Sciatic nerve (tissue), 2 donors: ENCODE results near the gene PPP1R9A. TPM values are rescaled to one million over a fixed set of nuclear protein-coding genes. Genes with fewer than 3 reads are reported as not detected.

Source experiments
- ATAC-seq: fragments of 200-7000 bp; cut with Tn5 transposase; one replicate; pipeline ENCODE4 v1.9.1; 2020; ENCODE audit warnings: mild to moderate bottlenecking, moderate library complexity
- DNase-seq: peaks from one replicate; pipeline ENCODE4 v3.0.0-alpha.2; 2020; ENCODE audit warnings: low spot score
- intact Hi-C: fragments of 100-400 bp; cut with DNase I; formaldehyde crosslinking; loops from one replicate; pipeline ENCODE4 v1.14.2; 2022
- total RNA-seq: library from RNA; stranded (reverse); fragmentation: NEBNext Ultra II Directional; extraction: Animal tissue kit (Norgen Biotek cat#: 25700); gene quantifications from one replicate; pipeline ENCODE4 v1.2.1, GENCODE V29; 2021
- donor health status: DM: no; HTN: no; CAD: no.
- donor health status: DM: no; HTN: no; CAD: no.

PPP1R9A gene
- total RNA-seq, 1 donor from 2014 or later, result 47.9 TPM

- DNase-seq (no peak), ATAC-seq (no peak)
- intact Hi-C loops, result no loop called here
Measured at GRCh38 chr7:95219721-95220120, 312.3 kb downstream of the PPP1R9A start.

GRCh38 chr7:95220328-95220727 lies 312.9 kb downstream of the PPP1R9A start:
- no peak for DNase-seq
- no peak for ATAC-seq
- intact Hi-C loops, result no loop called here

- intact Hi-C loops, result no loop called here
- no peak for ATAC-seq
Measured at GRCh38 chr7:95225301-95225700, 317.9 kb downstream of the PPP1R9A start.

GRCh38 chr7:95229301-95229700 lies 321.9 kb downstream of the PPP1R9A start:
- intact Hi-C loops, result no loop called here

More at GRCh38 chr7:95225301-95225700, 317.9 kb downstream of the PPP1R9A start:
- no peak for DNase-seq

GRCh38 chr7:95238252-95238943 lies 331.0 kb downstream of the PPP1R9A start:
- ATAC-seq (no peak), DNase-seq (no peak)
- intact Hi-C loops, result no loop called here

More at GRCh38 chr7:95229301-95229700, 321.9 kb downstream of the PPP1R9A start:
- ATAC-seq (no peak), DNase-seq (no peak)

- ATAC-seq (no peak), DNase-seq (no peak)
- intact Hi-C loops, result no loop called here
Measured at GRCh38 chr7:95240921-95241320, 333.5 kb downstream of the PPP1R9A start.

GRCh38 chr7:95242266-95242665 lies 334.9 kb downstream of the PPP1R9A start:
- ATAC-seq (no peak), DNase-seq (no peak)
- intact Hi-C loops, result no loop called here

- intact Hi-C loops, result no loop called here
- DNase-seq (no peak), ATAC-seq (no peak)
Measured at GRCh38 chr7:95244616-95245015, 337.2 kb downstream of the PPP1R9A start.

- intact Hi-C loops, result no loop called here
- ATAC-seq, result peak; percentile 24
- DNase-seq, result no peak
Measured at GRCh38 chr7:95245828-95246500, 338.6 kb downstream of the PPP1R9A start.

- peak; percentile 90 for ATAC-seq
- DNase-seq, result no peak
- intact Hi-C loops, result no loop called here
Measured at GRCh38 chr7:95246831-95247370, 339.5 kb downstream of the PPP1R9A start.

- no peak for ATAC-seq
- DNase-seq, result no peak
- intact Hi-C loops, result no loop called here
Measured at GRCh38 chr7:95250571-95250970, 343.2 kb downstream of the PPP1R9A start.

GRCh38 chr7:95251966-95252365 lies 344.6 kb downstream of the PPP1R9A start:
- intact Hi-C loops, result no loop called here
- DNase-seq (no peak), ATAC-seq (no peak)

- intact Hi-C loops, result no loop called here
- DNase-seq (no peak), ATAC-seq (no peak)
Measured at GRCh38 chr7:95253986-95254385, 346.6 kb downstream of the PPP1R9A start.

- no peak for DNase-seq
- intact Hi-C loops, result no loop called here
- no peak for ATAC-seq
Measured at GRCh38 chr7:95255691-95256090, 348.3 kb downstream of the PPP1R9A start.

GRCh38 chr7:95261895-95262415 lies 354.6 kb downstream of the PPP1R9A start:
- intact Hi-C loops, result no loop called here
- no peak for DNase-seq

GRCh38 chr7:95262875-95263274 lies 355.5 kb downstream of the PPP1R9A start:
- ATAC-seq (no peak), DNase-seq (no peak)
- intact Hi-C loops, result no loop called here

More at GRCh38 chr7:95261895-95262415, 354.6 kb downstream of the PPP1R9A start:
- ATAC-seq, result no peak

GRCh38 chr7:95263785-95264362 lies 356.5 kb downstream of the PPP1R9A start:
- intact Hi-C loops, result no loop called here

GRCh38 chr7:95264363-95264891 lies 357.0 kb downstream of the PPP1R9A start:
- intact Hi-C loops, result no loop called here
- ATAC-seq (no peak), DNase-seq (no peak)

More at GRCh38 chr7:95263785-95264362, 356.5 kb downstream of the PPP1R9A start:
- DNase-seq (no peak), ATAC-seq (no peak)

GRCh38 chr7:95265634-95266033 lies 358.2 kb downstream of the PPP1R9A start:
- no peak for ATAC-seq
- no peak for DNase-seq
- intact Hi-C loops, result no loop called here
